D341Med (cell line): ENCODE results near the gene ZBTB46.
A peak's percentile ranks its signal among the peaks of the same experiment; 100 is the strongest.
"Not testable (repeated sequence)": the region's sequence is repeated elsewhere in the genome, so short reads cannot be mapped to it uniquely, and the experiment has no call there.

Experiments
- DNase-seq: peaks from one replicate; pipeline ENCODE4 v3.0.0; 2012; ENCODE audit warnings: low spot score

Gene ZBTB46

GRCh38 chr20:63734111-63734945, 96.7 kb downstream of the ZBTB46 start:
- peak; percentile 13 for DNase-seq

DNA sequence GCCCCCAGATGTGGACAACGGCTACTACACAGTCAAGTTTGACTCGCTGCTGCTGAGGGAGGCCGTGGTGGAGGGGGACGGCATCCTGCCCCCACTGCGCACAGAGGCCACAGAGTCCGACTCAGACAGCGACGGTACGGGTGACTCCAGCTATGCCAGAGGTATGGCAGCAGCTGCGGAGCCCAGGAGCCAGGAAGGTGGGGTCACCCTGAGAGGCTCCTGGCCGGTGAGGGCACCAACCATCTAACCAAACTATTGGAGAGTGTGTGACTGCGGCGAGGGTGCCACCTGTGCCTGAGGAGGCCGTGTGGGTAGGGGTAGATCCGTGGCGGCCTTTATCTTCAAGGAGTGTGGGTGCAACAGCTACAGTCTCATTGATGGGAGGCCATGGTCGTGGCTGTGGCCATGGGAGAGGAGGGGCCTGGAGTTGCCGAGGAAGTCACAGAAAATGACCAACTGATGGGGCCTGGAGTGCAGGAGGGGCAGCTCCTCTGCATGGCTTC, 97.4 kb downstream of the ZBTB46 start:
- DNase-seq = no peak

DNA sequence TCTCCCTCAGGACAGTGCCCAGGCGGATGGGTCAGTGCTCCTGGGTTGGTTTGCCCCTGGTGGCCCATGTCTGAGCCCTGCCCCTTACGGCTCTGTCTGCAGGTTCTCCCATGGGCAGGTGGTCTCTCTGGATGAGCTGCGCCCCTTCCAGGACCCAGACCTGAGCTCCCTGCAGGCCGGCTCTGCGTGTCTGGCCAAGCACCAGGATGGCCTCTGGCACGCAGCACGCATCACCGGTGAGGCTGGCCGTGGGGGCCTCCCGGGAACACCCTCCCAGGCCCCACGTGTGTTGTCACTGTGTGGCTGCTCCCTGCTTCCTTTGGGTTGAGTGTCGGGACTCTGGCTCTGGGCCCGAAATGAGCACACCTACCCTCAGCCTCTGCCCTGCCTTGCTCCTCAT, 97.9 kb downstream of the ZBTB46 start:
- peak; percentile 18 for DNase-seq

DNA sequence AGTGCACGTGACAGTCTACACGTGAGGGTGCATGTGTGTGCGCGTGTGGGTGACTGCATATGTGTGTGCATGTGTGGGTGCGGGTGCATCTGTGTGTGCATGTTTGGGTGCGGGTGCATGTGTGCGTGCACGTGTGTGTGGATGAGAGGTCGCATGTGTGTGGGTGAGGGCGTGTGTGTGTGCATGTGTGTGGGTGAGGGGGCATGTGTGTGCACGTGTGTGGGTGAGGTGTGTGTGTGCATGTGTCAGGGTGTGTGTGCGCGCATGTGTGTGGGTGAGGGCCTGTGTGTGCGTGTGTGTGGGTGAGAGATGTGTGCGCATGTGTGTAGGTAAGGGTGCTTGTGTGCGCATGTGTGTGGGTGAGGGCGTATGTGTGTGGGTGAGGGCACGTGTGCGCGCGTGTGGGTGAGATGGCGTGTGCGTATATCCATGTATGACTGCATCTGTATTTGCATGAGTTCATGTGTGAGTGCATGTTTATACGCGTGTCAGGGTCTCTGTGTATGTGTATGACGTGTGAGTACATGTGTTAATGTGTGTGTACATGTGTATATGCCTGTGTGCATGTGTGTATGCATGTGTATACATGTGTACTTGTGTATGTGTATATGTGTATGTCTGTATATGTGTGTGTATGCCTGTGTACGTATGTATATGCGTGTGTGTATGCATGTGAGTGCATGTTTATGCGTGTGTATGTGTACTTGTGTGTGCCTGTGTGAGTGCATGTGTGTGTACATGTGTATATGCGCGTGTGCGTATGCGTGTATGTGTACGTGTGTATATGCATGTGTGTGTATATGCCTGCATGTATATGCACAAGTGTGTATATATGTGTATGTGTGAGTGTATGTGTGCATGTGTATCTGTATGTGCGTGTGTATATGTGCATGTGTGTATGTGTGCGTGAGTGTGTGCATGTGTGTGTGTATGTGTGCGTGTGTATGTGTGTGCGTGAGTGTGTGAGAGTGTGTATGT, 98.7 kb downstream of the ZBTB46 start:
- no peak for DNase-seq

- no peak for DNase-seq
These were observed 99.7 kb downstream of the ZBTB46 start for GRCh38 chr20:63731410-63731809.

DNA sequence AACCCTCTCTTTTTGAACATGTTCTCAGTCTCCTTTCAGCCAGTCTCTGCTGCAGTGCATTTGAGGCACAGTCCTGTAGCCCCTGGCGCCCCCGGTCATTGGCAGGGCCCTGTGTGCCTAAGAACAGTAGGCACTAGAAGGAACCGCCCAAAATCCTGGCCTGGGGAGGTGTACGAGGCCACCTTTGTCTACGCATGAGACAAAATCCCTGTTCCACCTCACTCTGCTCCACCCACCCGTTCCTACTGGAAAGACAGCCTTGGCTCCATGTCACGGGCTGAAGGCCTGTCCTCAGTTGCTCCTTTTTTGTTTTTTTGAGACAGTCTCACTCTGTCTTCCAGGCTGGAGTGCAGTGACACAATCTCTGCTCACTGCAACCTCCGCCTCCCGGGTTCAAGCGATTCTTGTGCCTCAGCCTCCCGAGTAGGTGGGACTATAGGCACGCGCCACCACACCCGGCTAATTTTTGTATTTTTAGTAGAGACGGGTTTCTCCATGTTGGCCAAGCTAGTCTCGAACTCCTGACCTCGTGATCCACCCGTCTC, 100.8 kb downstream of the ZBTB46 start:
- not testable (repeated sequence) for DNase-seq

- DNase-seq = not testable (repeated sequence)
These were observed 108.0 kb downstream of the ZBTB46 start for GRCh38 chr20:63722967-63723622.

- no peak for DNase-seq
These were observed 112.1 kb downstream of the ZBTB46 start for GRCh38 chr20:63718996-63719395.

DNA sequence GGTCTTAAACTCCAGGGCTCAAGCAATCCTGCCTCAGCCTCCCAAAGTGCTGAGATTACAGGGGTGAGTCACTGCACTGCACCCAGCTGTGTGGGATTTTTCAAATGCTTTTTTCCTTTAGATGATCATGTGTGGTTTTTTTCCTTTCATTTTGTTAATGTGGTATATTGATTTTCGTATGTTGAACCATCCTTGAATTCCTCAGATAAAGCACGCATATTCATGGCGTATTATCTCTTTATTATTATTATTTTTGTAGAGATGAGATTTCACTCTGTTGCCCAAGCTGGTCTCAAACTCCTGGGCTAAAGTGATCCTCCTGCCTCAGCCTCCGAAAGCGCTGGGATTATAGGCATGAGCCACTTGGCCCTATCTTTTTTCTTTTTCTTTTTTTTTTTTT, 116.2 kb downstream of the ZBTB46 start:
- DNase-seq = no peak

DNA sequence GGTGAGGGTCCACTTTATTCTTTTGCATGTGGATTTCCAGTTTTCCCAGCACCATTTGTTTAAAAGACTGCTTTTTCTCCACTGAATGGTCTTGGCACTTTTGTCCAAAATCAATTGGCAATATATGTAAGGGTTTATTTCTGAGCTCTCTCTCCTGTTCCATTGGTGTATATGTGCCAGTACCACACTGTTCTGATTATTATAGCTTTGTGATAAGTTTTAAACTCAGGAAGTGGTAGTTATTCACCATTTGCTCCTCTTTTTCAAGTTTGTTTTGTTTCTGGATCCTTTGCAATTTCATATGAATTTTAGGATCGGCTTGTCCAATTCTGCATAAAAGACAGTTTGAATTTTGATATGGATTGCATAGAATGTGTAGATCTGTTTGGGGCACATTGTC, 118.9 kb downstream of the ZBTB46 start:
- no peak for DNase-seq

- no peak for DNase-seq
These were observed 119.9 kb downstream of the ZBTB46 start for GRCh38 chr20:63711085-63711645.

DNA sequence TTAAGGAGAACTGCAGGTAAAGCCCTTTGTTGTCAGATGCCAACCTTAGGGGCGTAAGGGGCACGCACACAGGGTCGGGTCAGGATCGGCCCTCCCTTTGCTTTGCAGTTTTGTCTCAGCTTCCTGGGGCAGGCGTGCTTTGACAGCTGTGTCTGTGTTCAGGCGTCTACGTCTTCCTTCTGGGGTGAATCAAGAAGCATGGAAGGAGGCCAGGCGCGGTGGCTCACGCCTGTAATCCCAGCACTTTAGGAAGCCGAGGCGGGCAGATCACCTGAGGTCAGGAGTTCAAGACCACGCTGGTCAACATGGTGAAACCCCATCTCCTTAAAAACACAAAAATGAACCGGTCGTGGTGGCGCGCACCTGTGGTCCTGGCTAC, 121.9 kb downstream of the ZBTB46 start:
- DNase-seq = peak; percentile 14

GRCh38 chr20:63708301-63709148, 122.5 kb downstream of the ZBTB46 start:
- DNase-seq = no peak

GRCh38 chr20:63707558-63708300, 123.3 kb downstream of the ZBTB46 start, which contains the start of the genes ARFRP1 and ZGPAT:
Gene ARFRP1, minus strand, starts transcription at chr20:63707976. Its CDS starts 885 bp downstream, at chr20:63707091.
Gene ZGPAT, plus strand, starts transcription at chr20:63708039. Its CDS starts 542 bp downstream, at chr20:63708581.
- DNase-seq = peak; percentile 97

DNA sequence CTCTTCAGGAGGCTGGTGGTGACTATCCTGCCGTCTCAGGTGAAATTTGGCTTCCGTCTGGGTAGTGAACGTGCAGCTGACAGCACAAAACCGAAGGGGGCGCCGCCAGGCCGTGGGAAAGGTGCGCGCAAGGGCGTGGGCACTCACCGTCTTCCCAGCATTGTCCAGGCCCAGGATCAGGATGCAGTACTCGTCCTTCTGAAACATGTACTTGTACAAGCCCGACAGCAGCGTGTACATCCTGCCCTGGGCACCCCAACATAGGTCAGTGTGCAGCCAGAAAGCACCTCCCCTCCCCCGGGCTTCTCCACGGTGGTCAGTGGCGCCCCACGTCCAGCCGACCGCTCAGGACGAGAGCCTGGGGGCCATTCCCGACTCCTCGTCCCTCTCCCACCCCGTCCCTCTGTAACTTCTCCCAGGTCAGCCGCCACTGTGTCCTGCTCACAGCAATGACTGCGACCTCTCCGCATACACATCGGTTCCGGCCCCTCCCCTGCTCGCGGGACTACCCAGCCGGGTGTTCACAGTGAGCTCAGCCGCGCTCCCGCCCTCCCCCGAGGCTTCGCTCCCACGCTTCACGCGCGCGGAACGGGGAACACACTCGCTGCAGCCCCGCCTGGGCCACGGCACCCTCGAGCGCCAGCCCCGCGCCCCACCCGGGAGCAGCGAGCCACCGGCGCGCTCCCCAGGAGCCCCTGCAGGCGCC, 124.1 kb downstream of the ZBTB46 start:
- peak; percentile 54 for DNase-seq

DNA sequence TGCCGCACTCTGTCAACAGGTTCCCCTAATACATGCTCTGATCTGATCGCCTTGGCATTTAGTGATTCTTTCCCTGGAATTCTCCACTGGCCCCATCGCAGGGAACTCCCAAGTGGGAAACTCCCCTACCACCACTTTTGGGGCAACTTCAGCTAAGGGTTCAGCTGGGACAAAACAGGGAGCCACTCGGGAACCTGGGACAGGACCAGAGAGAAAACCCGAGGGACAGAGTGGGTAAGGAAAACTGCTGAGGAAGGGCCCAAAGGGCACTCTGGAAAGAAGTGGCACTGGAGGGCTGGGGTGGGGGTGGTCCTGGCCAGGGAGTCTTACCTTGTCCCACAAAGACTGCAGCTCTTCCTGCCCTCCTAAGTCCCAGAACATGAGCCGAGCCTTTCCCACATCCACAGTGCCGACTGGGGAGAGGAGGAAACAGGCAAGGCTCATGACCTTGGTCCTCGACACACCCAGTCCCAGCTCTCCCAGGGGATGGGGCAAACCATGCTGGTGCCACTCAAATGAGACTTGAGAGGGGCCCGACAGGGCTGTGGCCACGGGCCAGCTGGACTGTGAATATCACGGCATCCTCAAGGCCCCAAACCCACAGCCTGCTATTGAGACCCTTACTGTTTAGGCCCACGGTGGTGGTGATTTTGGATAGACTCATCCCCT, 124.9 kb downstream of the ZBTB46 start:
- no peak for DNase-seq

DNA sequence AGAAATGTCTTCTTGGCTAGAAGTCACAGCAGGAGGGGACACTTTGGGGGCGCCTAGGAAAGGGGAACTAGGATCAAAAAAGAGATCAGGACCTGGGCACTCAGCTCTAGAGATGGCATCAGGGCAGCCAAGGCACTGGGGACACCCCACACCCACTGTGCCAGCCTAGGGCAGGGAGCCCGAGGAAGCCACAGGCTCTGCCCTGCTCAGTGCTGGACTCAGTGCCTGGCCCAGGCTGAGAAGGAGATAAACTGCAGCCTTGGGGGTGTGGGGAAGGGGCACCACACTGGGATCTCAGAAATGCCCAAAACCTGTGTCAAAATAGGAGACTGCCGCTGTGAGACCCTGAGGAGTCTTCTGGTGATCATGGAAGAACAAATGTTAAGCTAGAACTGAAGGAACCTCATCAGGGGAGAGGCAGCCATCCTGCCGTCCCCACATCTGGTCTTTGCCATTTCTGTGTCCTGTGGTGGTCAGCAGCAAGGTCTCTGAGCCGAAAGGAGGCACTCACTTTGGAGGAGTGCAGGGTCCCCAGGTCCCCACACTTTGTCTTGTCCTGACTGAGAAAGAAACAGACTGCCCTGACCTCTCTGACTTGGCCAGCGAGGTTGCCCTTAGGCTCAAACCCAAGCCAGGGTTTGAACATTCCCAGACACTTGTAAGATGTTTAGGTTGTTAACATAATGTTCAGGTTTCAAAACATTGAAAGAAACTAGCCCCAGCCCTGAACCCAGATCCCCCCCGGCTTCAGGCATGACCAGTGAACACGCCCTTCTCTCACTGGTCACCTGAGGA, 125.6 kb downstream of the ZBTB46 start:
- no peak for DNase-seq

DNA sequence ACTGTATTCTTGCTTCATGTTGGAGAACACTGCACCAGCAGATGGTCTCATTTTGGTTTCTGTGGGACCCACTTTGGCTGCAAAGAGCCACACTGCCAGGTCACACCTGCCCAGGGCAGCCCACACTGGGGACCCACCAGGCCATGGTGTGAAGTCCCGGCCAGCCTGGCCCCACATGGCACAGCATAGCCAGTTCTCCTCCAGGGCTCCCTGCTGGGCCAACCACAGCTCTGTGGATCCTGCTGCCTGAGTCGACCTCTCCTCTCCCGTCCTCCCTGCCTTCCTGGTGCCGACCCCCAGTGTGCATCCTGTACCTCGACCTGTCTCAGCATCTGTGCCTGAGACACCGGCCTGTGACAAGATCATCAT, 126.3 kb downstream of the ZBTB46 start:
- DNase-seq = no peak
